HG03439 (cell line): ENCODE data around the gene MGAT5B.

Experiments
- ATAC-seq: cut with Tn5 transposase; IDR thresholded peaks from one replicate; pipeline ENCODE4 v1.9.1; 2021; ENCODE audit warnings: mild to moderate bottlenecking, moderate library complexity; ENCODE audit not compliant: unreplicated experiment

MGAT5B gene

GRCh38 chr17:76877437-76877836, 9.2 kb downstream of the MGAT5B start:
- ATAC-seq, result no peak

GRCh38 chr17:76878568-76878967, 10.4 kb downstream of the MGAT5B start:
- ATAC-seq, result no peak

GRCh38 chr17:76879254-76879653, 11.1 kb downstream of the MGAT5B start:
- ATAC-seq, result no peak

GRCh38 chr17:76879691-76880090, 11.5 kb downstream of the MGAT5B start:
- ATAC-seq, result no peak

GRCh38 chr17:76880268-76880667, 12.1 kb downstream of the MGAT5B start:
- ATAC-seq, result no peak

- ATAC-seq, result no peak
Observed at GRCh38 chr17:76880971-76881370, 12.8 kb downstream of the MGAT5B start.

- no peak for ATAC-seq
Observed at GRCh38 chr17:76881408-76881807, 13.2 kb downstream of the MGAT5B start.

- ATAC-seq, result no peak
Observed at GRCh38 chr17:76881966-76882365, 13.8 kb downstream of the MGAT5B start.

- no peak for ATAC-seq
Observed at GRCh38 chr17:76883744-76884525, 15.7 kb downstream of the MGAT5B start.

- ATAC-seq, result no peak
Observed at GRCh38 chr17:76884995-76885893, 17.0 kb downstream of the MGAT5B start.

- ATAC-seq, result no peak
Observed at GRCh38 chr17:76885894-76886290, 17.7 kb downstream of the MGAT5B start.

- no peak for ATAC-seq
Observed at GRCh38 chr17:76886395-76886794, 18.2 kb downstream of the MGAT5B start.

GRCh38 chr17:76887802-76888201, 19.6 kb downstream of the MGAT5B start:
- no peak for ATAC-seq

- no peak for ATAC-seq
Observed at GRCh38 chr17:76888661-76889060, 20.5 kb downstream of the MGAT5B start.

- no peak for ATAC-seq
Observed at GRCh38 chr17:76889323-76889722, 21.1 kb downstream of the MGAT5B start.

- no peak for ATAC-seq
Observed at GRCh38 chr17:76892329-76892728, 24.1 kb downstream of the MGAT5B start.

GRCh38 chr17:76893623-76894334, 25.6 kb downstream of the MGAT5B start:
- no peak for ATAC-seq

- ATAC-seq, result no peak
Observed at GRCh38 chr17:76894842-76895241, 26.6 kb downstream of the MGAT5B start.

- no peak for ATAC-seq
Observed at GRCh38 chr17:76897023-76897422, 28.8 kb downstream of the MGAT5B start.

GRCh38 chr17:76899414-76899813, 31.2 kb downstream of the MGAT5B start:
- no peak for ATAC-seq

GRCh38 chr17:76900723-76901122, 32.5 kb downstream of the MGAT5B start:
- no peak for ATAC-seq
